ENCODE data around the gene PTPRM.

Gene PTPRM

DNA sequence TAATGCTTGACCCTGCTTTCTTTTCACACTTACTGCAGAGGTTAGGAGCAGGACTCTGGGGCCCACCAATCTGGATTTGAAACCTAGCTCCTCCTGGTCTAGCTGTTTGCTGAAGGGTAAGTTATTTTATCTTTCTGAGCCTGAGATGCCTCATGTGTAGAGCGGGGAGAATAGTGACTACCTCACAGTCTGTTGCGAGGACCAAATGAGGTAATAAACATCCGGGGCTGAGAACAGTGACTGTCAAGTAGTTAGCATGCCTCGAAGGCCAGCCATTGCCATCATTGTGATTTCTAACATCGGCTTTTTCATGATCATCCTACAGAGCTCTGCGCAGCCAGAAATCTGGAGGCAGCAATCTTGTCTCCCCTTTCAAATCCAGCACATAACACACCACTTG lies 32.9 kb downstream of the PTPRM start:
- no peak for DNase-seq (ENCODE audit: low read depth in 2 of 2)

DNA sequence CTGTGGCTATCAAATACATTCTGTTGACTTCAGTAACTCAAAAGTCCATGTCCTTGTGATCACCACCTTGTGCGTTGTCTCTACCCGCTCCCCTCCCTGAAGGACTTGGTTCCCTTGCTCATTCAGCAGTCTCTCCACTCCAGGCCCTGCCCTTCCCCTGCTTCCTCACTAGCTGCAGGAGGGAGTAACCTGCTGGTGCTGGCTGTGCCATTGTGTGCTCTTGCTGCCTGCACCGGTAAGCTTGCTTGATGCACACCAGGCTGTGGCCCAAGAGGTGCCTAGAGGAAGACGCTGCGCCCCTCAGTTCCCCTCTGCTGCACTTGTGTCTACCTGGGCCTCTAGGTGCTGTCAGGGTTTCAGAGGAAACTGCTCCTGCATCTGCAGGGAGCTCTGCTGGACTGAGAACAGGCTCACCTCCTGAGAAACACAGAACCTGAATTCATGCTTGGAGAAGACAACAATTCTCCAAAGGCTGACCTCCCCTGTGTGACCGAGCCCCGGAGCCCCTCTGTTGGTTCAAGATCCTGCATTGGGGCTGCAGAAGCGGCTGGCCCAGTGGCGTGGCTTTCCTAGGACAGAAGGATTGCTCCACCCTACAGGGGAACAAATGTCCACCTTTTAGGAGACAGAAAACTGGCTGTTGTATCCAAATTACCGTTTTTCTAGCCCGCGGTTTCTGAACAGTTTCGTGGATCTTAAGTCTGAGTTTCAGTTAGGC lies 33.6 kb downstream of the PTPRM start:
- DNase-seq (ENCODE audit: low read depth in 2 of 2), result no peak

DNA sequence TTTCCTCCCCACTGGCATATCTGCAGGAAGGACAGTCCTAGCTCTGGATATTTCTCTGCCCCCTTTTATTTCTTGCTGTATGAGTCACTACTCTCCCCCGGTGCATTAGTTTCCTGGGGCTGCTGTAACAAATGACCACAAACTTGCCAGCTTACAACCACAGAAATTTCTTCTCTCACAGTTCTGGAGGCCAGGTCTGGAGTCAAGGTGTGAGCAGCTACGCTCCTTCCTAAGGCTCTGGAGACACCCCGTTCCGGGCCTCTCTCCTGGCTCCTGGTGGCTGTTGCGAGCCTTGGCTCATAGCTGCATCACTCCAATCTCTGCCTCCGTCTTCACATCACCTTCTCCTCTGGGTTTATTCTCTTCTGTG lies 34.1 kb downstream of the PTPRM start:
- DNase-seq (ENCODE audit: low read depth in 2 of 2), result no peak

DNA sequence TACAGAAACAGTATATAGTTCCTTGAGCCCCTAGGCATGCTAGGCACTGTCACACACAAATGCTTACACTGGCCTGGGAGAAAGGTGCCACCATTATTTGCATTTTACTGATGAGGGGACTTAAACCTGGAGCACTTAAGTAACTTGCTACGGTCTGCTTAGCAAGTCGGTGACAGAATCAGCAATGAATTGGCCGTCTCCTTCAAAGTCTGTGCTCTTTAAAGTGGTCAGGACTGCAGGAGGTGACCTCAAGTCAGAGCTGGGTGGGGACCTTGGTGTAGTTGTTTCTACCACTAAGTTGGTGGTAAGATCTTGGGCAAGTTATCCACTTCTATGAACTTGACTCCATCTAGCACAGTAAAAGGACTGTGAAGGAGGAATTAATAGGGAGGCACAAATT lies 34.8 kb downstream of the PTPRM start:
- DNase-seq (ENCODE audit: low read depth in 2 of 2), result no peak

DNA sequence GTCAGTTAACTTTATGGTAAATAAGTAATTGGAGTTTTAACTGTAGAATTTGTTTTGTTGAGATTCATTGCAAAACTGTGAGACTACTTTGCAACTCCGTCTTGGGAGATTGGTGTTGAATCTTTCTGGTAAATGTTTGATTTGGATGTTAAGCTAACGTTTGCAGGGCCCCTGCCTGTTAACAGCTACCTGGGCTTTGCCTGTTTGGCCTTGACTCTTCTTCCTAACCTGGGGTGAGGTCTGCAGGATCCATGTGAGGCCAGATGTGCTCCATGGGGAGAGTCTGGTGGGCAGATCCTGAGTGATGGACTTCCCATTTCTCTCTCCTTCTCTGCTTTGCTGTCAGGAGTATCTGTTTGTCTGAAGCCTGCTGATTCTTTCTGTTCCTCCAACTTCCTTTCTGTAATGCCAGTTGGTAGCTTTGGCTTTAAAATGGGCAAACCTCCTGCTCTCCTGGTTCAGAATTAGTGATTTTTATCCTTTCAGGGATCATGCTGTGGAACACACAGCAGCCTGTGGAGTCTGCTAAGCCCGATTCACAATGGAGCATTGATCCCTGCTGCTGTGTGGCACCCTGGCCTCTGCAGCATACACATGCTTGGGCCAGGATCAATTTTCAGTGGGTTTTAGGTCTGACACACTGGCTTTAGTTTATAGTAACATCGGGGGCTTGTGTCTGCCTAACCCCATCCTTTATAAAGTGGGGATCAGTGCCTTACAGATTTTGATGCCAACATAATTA lies 36.3 kb downstream of the PTPRM start:
- no peak for DNase-seq (ENCODE audit: low read depth in 2 of 2)

DNA sequence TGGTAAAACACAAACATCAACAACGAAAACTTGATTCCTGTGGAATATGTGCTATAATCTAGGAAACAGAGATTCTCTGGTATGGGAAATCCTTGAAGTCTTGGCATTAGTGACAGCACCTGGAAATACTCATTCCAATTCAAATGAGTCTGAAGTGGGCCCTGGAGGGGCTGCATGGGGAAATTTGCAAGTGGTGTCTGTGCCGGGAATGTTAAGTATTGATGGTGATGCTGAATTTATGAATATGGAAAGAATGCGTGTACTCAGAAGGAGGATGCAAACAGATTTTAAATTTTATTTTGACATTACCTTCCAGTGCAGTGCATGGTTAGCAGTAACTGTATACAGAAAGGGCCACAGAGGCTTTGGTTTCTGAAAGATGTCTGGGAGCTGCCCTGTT lies 37.2 kb downstream of the PTPRM start:
- no peak for DNase-seq (ENCODE audit: low read depth in 2 of 2)

DNA sequence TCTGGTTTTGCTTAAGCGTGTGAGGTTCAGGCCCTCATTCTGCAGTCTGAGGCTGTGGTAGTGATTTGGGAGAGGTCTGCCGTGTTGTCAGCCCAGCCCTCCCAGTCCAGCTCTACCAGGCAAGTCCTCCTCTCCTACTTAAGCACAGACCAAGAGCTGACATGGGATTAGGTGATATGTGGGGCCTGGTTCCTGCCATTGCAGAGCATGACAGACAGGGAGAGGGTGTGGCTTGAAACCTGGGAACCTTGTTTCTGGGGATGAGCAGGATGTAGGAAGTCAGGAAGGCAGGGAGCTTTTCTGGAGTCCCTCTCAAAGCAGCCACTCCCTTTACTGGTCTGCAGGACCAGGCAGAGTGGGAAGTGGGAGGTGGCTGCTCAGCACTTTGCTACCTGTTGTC lies 38.6 kb downstream of the PTPRM start:
- DNase-seq (ENCODE audit: low read depth in 2 of 2), result no peak

DNA sequence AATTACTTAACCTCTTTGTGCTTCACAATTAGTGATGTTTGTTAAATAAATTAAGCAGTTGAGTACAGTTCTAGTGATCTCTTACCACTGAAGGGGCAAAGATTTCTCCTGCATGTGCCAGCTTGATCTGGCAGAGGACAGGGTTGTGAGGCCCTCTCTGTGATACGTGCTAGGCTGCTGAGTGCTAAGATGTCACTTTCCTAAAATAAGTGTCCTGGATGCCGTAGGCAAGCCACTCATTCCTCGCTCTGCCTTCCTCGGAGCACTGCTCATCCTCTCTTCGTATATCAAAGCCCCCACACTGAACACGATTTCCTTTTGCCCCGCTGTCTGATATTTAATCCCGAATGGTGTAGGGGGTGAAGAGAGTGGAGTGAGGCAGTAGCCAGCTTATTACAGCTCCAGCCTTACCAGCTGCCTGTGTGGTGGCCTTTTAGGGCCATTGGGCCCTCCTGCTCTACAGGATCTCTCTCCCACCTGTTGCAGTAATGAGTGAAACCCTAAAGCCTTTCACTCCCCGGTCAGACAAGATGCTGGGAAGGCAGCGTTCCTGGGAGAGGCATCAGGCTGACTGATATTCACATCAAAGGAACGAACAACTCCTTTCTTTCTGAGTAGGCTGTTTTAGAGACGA lies 40.5 kb downstream of the PTPRM start:
- no peak for DNase-seq (ENCODE audit: low read depth in 2 of 2)

DNA sequence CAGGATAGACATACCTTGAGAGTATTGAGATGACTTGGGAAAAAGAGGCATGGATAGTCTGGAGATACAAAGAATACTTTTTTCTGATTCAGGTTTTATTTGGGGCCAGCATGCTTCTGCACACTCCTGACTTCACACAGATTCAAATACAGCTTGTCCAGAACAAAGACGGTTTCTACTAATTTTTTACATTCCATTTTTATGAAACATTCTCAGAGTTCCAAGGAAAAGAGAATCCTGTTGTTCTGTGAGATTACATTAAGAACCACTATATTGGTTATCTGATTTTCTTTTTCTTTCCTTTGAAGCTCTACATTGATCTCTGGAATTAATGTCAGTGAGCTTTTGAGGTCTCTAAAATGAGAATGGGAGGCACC lies 41.0 kb downstream of the PTPRM start:
- DNase-seq (ENCODE audit: low read depth in 2 of 2), result no peak

DNA sequence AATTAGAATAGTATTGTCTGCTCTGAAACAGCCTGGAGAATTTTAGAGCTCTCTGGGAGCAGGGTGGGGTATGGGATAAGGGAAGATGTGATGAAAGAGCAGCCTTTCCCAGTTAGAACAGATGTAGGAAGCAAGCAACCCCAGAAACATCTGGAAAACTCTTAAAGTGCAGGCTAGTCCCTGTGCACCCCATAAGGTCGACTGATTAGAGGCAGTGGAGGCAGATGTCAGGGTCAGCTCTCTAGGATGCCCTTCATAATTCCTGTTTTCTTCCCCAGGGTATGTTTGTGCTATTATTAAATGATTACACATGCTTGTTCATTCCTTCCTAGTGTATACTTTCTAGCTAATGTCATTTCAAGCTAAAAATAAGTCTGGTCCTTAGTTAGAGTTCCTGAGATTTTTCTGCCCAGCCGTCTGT lies 41.7 kb downstream of the PTPRM start:
- no peak for DNase-seq (ENCODE audit: low read depth in 2 of 2)

DNA sequence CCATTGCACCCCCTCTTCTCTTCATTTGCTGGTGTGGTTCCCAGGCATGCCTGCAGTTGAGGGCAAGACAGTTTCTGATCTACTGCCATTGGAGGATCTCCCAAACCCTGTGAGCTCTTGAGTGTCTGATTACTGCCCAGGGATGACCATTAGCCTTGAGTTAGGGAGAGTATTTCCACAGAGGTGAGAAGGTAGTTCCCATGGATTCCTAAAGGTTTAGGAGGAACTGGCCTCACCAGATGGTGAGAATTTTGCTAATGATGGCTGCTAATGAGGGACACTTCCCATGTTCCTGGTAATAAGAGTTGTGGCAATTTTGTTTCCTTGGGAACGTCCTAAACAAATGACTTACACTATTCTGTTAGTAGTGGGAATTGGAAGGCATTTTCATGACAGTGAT lies 42.5 kb downstream of the PTPRM start:
- DNase-seq (ENCODE audit: low read depth in 2 of 2), result no peak

DNA sequence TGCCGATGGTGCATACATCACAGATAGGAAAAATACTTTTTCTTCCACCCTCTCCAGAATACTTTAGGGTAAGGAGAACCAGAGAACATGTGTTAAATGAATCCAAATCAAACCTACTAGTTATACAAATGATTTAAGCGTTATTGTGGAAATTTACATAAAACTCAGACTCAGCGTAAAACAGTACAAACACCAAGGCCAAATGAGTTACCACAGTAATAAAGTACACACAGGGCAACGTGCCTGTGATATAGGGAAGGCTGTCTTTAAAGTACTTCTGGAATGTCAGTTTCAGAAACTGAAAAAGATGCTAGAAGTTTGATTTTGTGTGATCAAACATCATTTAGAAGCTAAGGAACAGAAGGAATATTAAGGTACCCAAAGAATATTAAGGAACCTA lies 46.9 kb downstream of the PTPRM start:
- DNase-seq (ENCODE audit: low read depth in 2 of 2), result no peak

DNA sequence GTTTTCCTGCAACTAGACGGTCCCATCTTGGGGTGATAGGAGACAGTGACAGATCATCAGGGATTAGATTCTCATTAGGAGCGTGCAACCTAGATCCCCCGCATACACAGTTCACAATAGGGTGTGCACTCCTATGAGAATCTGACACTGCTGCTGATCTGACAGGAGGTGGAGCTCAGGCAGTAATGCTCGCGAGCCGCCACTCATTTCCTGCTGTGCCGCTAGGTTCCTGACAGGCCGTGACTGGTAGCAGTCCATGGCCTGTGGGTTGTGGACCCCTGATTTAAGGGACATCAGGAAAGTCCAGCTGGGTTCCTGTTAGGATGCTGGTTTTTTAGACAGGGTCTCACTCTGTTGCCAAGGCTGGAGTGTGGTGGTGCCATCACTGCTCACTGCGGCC lies 48.7 kb downstream of the PTPRM start:
- DNase-seq (ENCODE audit: low read depth in 2 of 2), result no peak

DNA sequence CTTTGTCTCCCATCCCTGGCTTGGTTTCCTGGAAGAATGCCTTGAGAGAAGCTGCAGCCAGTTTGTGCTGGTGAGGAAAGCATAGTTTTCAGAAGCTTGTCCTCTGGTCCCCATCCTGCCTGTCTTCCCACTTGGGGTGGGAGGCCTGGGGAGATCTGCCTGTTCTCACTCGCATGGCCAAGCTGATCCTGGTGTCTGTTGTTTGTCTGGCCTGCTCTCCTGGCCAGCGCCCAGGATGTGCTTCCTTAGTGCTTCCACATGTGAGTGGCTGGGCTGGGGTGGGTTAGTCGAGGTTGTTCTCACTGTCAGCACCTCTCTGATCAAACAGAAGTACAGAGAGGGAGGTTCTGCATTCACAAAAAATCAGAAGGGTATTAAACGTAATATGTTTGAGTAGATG lies 49.5 kb downstream of the PTPRM start:
- DNase-seq (ENCODE audit: low read depth in 2 of 2), result no peak

DNA sequence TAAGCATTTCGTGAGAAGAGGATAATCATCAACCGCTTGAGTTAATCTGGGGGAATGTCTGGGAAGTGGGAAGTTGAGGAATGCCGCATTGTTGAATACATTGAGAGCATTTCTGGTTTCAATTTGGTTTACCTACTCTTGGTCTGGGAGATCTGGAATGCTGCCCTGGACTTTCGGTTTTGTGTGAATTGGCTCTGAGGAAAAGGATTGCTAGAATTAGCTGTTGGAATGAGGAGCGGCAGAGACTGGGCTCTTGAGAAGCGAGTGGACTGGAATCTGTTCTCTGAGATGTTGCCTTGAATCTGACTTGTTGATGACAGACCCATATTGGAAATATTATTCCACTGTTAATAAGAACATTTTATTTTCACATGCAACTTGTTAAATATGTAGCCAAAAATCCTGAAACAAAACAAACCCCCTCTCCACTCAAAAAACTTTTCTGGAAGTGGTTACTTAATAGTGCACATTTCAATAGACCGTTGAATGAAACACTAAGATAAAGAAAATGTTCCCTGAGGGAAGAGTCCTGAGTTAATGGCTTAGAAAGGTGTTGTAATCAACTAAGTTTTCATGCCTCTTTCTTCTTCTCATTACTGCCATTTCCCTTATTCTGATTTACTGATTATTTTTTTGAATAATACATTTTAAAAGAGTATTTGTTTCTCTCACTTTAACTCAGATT lies 50.8 kb downstream of the PTPRM start:
- no peak for DNase-seq (ENCODE audit: low read depth in 2 of 2)

DNA sequence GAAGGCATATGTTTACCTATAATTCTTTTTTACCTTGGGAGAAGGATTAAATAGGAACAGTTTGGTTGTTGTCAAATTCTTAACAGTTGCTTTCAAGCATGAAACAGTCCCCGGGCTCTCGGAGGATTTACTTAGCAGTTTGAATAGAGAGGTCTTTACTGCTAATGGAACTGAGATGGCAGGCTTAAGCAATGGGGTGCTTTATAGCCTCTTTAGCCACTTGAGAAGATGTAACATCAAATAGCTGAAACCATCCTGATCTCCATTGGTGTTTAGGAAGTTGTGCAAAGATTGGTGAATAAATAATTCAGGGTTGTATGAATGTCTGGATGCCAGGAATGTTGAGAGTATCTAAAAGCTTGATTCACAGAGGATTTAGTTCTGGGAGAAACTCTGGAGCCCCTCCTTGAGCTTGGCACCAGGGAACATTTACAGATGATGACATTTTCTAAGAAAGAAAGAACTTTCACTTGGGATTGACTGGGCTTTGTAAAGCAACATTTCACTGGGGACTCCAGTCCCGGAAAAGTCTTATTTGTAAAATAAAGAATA lies 51.9 kb downstream of the PTPRM start:
- no peak for DNase-seq (ENCODE audit: low read depth in 2 of 2)

DNA sequence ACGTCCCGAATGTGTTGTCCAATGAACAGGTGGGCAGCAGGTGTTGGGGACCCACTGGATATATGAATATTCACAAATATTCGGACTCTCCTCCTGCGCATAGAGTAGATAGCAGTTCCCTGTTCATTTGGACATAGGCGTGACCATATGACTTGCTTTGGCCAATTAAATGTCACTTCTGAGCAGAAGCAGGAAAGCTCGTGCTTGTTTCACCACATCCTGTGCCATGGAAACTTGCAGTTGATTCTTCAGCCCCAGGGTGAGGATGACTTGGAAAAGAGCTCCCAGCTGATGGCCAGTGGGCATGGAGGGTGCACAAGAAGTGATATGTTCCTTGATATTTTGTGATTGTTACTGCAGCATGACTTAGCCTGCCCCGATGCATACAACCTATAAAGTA lies 52.6 kb downstream of the PTPRM start:
- no peak for DNase-seq (ENCODE audit: low read depth in 2 of 2)

DNA sequence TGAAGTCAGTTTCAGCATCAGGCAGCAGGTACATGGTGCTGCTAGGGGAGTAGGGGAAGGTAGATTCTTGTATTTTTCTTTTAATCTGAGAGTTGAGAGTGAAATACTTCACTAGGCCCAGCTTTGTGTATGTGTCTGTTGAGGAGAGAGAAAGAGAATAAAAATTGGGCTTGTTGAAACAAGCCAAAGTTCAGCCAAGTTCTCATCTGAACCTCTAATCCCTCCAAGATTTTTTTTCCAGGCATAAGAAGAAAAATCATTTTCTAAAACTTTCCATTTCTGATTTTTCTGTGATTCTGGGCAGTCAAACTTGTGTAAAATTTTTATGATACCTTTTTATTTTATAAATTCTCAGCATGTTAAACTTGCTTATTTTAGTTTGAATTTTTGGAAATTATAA lies 55.6 kb downstream of the PTPRM start:
- no peak for DNase-seq (ENCODE audit: low read depth in 2 of 2)

DNA sequence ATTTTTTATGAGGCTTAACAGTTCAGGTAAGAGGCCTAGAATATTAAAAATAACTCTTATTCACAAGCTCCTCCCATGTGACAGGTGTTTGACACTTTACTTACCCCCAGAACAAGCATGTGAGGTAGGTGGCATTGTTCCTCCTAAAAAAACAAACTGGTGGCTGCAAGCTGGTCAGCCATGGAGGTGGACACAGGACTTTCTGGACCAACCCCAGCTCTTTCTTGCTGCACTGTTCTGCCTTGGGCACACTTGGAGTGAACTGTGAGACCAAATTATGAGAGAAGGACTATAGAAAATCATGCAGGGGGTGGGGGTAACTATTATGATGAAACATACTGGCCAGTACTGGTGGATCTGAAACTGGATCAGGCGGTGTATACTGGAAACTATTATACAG lies 56.6 kb downstream of the PTPRM start:
- DNase-seq (ENCODE audit: low read depth in 2 of 2), result no peak

DNA sequence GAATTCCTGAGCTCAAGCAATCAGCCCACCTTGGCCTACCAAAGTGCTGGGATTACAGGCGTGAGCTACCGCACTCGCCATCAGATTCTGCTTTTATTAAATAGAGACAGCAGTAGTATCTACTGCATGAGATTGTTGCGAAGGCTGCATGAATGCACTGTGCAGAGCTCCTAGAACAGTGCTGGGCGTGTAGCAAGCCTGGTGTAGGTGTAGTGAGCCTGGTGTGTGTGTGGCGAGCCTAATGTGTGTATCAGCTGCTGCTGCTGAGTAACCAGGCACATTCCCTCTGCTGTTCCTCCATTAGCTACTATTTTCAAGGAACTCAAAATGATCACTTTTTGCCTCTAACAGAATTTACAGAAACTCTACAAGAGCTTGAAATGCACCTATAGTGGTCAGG lies 57.6 kb downstream of the PTPRM start:
- DNase-seq (ENCODE audit: low read depth in 2 of 2), result no peak

DNA sequence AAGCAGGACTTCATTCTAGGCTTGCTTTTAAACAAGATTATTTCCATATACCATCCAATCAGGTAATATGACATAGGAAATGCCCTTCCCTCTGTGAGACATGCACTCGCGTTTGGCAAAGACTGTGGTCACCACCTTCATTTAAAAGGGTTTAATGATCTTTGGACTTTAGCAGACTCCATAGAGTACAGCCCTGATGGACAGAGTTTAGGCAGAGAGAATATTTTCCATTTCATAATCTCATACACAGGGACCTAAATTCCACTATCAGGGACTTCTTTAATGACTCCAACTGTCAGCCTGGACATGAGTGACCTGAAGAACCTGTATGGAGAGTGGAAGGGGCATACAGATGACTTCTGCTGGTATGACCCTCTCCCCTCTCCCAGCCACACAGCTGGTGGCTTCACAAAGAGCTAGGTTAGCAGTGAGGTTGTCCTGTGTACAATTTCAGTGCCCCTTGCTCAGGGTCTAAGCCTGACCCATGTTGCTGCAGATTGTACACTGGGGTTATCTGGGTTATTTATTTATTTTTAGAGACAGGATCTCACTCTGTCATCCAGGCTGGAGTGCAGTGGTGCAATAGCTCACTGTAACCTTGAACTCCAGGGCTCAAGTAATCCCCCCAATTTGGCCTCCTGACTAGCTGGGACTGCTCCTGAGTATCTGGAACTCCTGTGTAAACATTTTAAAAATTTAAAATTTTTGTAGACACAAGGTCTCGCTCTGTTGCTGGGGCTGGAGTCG lies 59.2 kb downstream of the PTPRM start:
- no peak for DNase-seq (ENCODE audit: low read depth in 2 of 2)
